ENCODE data around the gene ARHGEF9. TPM values are rescaled to one million over a fixed set of nuclear protein-coding genes. Genes with fewer than 3 reads are reported as not detected.

ARHGEF9 gene
- total RNA-seq, 1 donor from 2014 or later = 55.8 TPM

GRCh38 chrX:63750811-63751210 is 34.2 kb downstream of the ARHGEF9 start:
- DNase-seq (ENCODE audit: low spot score) = no peak
- intact Hi-C loops (cut with DNase I) = no loop called here

GRCh38 chrX:63747331-63747730 is 37.7 kb downstream of the ARHGEF9 start:
- no peak for DNase-seq (ENCODE audit: low spot score)
- intact Hi-C loops (cut with DNase I) = no loop called here

GRCh38 chrX:63746715-63747114 is 38.3 kb downstream of the ARHGEF9 start:
- no peak for DNase-seq (ENCODE audit: low spot score)
- intact Hi-C loops (cut with DNase I) = no loop called here

- intact Hi-C loops (cut with DNase I) = no loop called here
- DNase-seq (ENCODE audit: low spot score) = no peak
These were observed 38.7 kb downstream of the ARHGEF9 start for GRCh38 chrX:63746278-63746677.

GRCh38 chrX:63744850-63745394 is 40.1 kb downstream of the ARHGEF9 start:
- intact Hi-C loops (cut with DNase I) = no loop called here

GRCh38 chrX:63743596-63743995 is 41.4 kb downstream of the ARHGEF9 start:
- DNase-seq (ENCODE audit: low spot score) = no peak
- intact Hi-C loops (cut with DNase I) = no loop called here

More at GRCh38 chrX:63744850-63745394, 40.1 kb downstream of the ARHGEF9 start:
- DNase-seq (ENCODE audit: low spot score) = no peak

- DNase-seq (ENCODE audit: low spot score) = no peak
- intact Hi-C loops (cut with DNase I) = no loop called here
These were observed 44.6 kb downstream of the ARHGEF9 start for GRCh38 chrX:63740382-63740781.

- DNase-seq (ENCODE audit: low spot score) = no peak
- intact Hi-C loops (cut with DNase I) = no loop called here
These were observed 45.1 kb downstream of the ARHGEF9 start for GRCh38 chrX:63739885-63740284.

- intact Hi-C loops (cut with DNase I) = no loop called here
- no peak for DNase-seq (ENCODE audit: low spot score)
These were observed 46.3 kb downstream of the ARHGEF9 start for GRCh38 chrX:63738696-63739095.

- intact Hi-C loops (cut with DNase I) = no loop called here
These were observed 47.7 kb downstream of the ARHGEF9 start for GRCh38 chrX:63737131-63737921.

GRCh38 chrX:63735882-63736281 is 49.1 kb downstream of the ARHGEF9 start:
- intact Hi-C loops (cut with DNase I) = no loop called here
- no peak for DNase-seq (ENCODE audit: low spot score)

More at GRCh38 chrX:63737131-63737921, 47.7 kb downstream of the ARHGEF9 start:
- no peak for DNase-seq (ENCODE audit: low spot score)

GRCh38 chrX:63720293-63720692 is 64.7 kb downstream of the ARHGEF9 start:
- no peak for DNase-seq (ENCODE audit: low spot score)
- intact Hi-C loops (cut with DNase I) = no loop called here

- DNase-seq (ENCODE audit: low spot score) = no peak
- intact Hi-C loops (cut with DNase I) = no loop called here
These were observed 65.4 kb downstream of the ARHGEF9 start for GRCh38 chrX:63719633-63720032.

- DNase-seq (ENCODE audit: low spot score) = no peak
- intact Hi-C loops (cut with DNase I) = no loop called here
These were observed 66.9 kb downstream of the ARHGEF9 start for GRCh38 chrX:63718010-63718694.

- intact Hi-C loops (cut with DNase I) = no loop called here
- DNase-seq (ENCODE audit: low spot score) = no peak
These were observed 71.5 kb downstream of the ARHGEF9 start for GRCh38 chrX:63713526-63713925.

- intact Hi-C loops (cut with DNase I) = no loop called here
- DNase-seq (ENCODE audit: low spot score) = no peak
These were observed 76.2 kb downstream of the ARHGEF9 start for GRCh38 chrX:63708801-63709200.

GRCh38 chrX:63702556-63702955 is 82.5 kb downstream of the ARHGEF9 start:
- intact Hi-C loops (cut with DNase I) = no loop called here
- DNase-seq (ENCODE audit: low spot score) = no peak

- intact Hi-C loops (cut with DNase I) = no loop called here
- no peak for DNase-seq (ENCODE audit: low spot score)
These were observed 97.9 kb downstream of the ARHGEF9 start for GRCh38 chrX:63686878-63687714.

GRCh38 chrX:63680423-63680822 is 104.6 kb downstream of the ARHGEF9 start:
- no peak for DNase-seq (ENCODE audit: low spot score)
- intact Hi-C loops (cut with DNase I) = no loop called here

- intact Hi-C loops (cut with DNase I) = no loop called here
These were observed 105.6 kb downstream of the ARHGEF9 start for GRCh38 chrX:63679432-63679831.

More at GRCh38 chrX:63679432-63679831, 105.6 kb downstream of the ARHGEF9 start:
- no peak for DNase-seq (ENCODE audit: low spot score)
